Erythroblast (primary cell): ENCODE data around the gene KCNAB2.

Source experiments
- DNase-seq, 2 experiments: peaks; one replicate each; lab custom pipeline; 2025; lab: John Stamatoyannopoulos, UW
- GATA1 ChIP-seq: IDR thresholded peaks from 2 replicates; pipeline ENCODE4 v1.6.1; 2011; ENCODE audit warnings: low read depth, mild to moderate bottlenecking, control low read depth, low read length, moderate library complexity
- POLR2A ChIP-seq: IDR thresholded peaks from 2 replicates; pipeline ENCODE4 v1.6.1; 2011; ENCODE audit warnings: mild to moderate bottlenecking, low read length

KCNAB2 gene

GRCh38 chr1:6092211-6092610 is 46.5 kb downstream of the KCNAB2 start:
- DNase-seq: no peak
- no peak for TF ChIP-seq POLR2A
- TF ChIP-seq GATA1: no peak

GRCh38 chr1:6093071-6093470 is 47.4 kb downstream of the KCNAB2 start:
- no peak for DNase-seq
- no peak for TF ChIP-seq POLR2A
- no peak for TF ChIP-seq GATA1

DNA sequence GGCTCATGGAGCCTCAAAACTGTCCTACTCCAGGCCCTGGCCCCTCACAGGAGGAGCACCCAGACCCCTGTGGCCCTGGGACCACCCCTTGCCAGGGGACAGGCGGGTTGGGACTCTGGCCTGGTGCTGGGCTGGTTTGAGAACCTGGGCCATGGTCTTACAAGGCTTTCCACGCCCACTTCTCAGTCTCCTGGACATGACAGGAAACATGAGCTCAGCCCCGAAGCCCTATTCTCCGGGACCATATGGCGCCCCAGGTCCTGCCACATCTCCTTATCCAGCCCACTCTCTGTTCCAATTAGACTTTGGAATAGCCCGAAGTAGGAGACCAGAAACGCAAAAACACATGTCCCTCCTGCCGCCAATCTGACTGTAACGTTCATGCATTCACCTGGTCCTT is 47.9 kb downstream of the KCNAB2 start:
- TF ChIP-seq POLR2A: no peak
- no peak for TF ChIP-seq GATA1
- DNase-seq: no peak

- DNase-seq: no peak
- TF ChIP-seq GATA1 (no peak), POLR2A (no peak)
Measured at GRCh38 chr1:6094246-6094645, 48.6 kb downstream of the KCNAB2 start.

GRCh38 chr1:6094801-6095505 is 49.3 kb downstream of the KCNAB2 start:
- no peak for DNase-seq
- no peak for TF ChIP-seq GATA1
- TF ChIP-seq POLR2A: no peak

- DNase-seq: no peak
- TF ChIP-seq POLR2A (no peak), GATA1 (no peak)
Measured at GRCh38 chr1:6095511-6096242, 50.0 kb downstream of the KCNAB2 start.

DNA sequence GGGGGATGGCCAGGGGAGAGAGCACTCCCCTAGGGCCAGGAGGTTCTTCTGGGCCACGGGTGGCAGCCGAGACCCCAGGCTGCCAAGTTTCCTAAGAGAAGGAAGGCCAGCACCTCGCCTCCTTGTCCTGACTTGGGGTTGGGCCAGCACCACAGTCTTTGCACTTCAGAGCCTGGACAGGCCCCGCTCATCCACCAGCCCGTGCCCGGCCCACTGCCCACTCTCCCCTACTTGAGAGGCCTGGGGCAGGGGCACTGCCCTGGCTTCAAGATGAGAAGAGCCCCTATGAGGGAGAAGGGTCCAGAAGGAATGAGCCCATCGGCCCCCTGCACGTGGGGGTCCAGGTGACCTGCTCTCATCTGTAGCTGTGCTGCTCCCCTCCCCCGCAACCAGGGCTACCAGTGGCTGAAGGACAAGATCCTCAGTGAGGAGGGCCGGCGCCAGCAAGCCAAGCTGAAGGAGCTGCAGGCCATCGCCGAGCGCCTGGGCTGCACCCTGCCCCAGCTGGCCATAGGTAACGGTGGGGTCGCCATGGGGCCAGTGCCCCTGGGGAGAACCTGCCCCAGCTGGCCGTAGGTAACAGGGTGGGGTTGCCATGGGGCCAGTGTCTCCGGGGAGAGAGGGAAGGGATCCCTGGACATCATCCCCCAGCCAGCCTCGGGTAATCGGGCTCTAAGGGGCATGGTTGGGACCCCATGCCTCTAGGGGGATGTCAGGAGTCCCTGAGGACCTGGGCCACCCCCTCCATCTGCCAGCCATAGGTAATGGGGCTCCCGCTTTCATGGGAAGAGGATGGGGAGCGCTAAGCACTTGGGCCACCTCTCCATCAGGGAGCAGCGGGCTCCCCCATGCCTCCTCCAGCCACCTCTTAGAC is 50.8 kb downstream of the KCNAB2 start:
- TF ChIP-seq GATA1 (no peak), POLR2A (no peak)
- no peak for DNase-seq

GRCh38 chr1:6097117-6097595 is 51.5 kb downstream of the KCNAB2 start:
- TF ChIP-seq POLR2A (no peak), GATA1 (no peak)
- DNase-seq: no peak

- no peak for DNase-seq
- TF ChIP-seq POLR2A (no peak), GATA1 (no peak)
Measured at GRCh38 chr1:6097824-6098223, 52.1 kb downstream of the KCNAB2 start.

DNA sequence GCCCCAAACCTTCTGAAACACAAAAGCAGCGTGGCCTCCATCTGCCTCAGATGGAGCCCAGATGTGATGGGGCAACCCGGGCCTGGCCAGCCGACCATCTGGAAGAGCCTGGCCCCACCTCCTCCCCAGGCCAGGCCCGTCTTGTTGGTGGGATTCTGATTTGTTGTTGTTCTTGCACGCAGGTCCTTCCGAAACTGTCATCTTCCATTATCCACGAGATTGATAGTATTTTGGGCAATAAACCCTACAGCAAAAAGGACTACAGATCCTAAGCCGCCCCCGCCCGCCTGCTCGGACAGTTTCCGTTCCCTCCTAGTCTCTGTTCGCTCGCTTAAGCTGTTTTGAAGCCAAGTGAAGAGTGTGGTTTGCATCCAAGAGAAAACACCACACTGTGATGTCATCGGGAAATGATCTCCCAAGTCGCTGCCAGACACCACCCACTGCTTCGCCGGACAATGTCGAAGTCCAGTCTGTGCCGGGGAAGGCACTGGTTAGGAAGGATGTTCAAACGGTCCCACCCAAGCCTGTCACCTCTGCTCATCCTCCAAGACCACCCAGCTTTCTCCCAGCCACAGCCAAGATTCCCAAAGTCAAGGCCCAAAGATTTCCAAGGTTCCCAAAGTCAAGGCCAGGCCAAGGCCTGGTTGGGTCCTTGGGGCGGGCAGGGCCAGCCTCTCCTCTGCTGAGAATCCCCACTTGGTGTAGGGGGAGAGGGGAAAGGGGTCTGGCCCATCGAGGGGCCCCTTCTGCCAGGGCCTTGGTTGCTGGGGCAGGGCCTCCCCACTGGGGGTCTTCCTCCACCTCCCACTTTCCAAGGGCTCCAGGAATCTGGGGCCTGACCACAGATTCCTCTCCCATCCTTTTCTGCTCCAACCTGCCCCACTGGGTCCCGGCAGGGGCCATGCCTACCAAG is 52.9 kb downstream of the KCNAB2 start:
- TF ChIP-seq GATA1: no peak
- TF ChIP-seq POLR2A: no peak
- DNase-seq: no peak

DNA sequence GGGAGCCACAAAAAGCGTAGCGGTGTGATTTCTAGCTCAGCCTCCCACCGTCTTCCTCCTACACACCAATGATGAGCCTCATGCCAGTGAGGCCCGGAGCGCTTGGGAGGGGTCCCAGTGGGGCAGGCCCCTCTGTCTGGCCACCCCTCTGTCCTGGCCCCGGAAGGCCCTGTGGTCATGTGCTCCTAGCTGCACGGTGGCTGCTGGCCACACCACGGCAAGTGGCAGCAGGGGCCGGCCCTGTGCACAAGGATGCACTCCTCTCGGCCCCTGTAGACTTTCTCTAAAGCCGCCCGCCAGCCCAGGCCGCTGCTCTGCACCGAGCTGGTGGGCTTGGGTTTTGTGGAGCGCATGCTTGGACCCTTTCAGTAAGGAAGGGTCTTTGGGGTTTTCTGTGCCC is 53.6 kb downstream of the KCNAB2 start:
- TF ChIP-seq GATA1 (no peak), POLR2A (no peak)
- no peak for DNase-seq
